Uterus (tissue), 4 donors: ENCODE data around the gene KCNA3. TPM values are rescaled to one million over a fixed set of nuclear protein-coding genes. Genes with fewer than 3 reads are reported as not detected.

ENCODE experiments used
- DNase-seq, 2 donors: peaks; one replicate each; pipeline ENCODE4 v3.0.0-alpha.2; 2019 to 2020
- H3K27ac ChIP-seq, 2 donors: fragments of 200-600 bp; sonication (generic); 1 replicate in 1 of 2; 2 replicates in 1 of 2; pipeline ENCODE4 v1.5.1; 2016 to 2018
- H3K27me3 ChIP-seq, 2 donors: fragments of 200-600 bp; sonication (generic); one replicate each; pipeline ENCODE4 v1.5.1; 2018 to 2019; ENCODE audit warnings: control low read depth in 1 of 2
- H3K36me3 ChIP-seq, 2 donors: fragments of 200-600 bp; sonication (generic); one replicate each; pipeline ENCODE4 v1.5.1; 2019; ENCODE audit warnings: control low read depth in 1 of 2
- H3K4me1 ChIP-seq, 2 donors: fragments of 200-600 bp; sonication (generic); one replicate each; pipeline ENCODE4 v1.5.1; 2018 to 2019; ENCODE audit warnings: control low read depth in 1 of 2
- H3K4me3 ChIP-seq, 2 donors: fragments of 200-600 bp; sonication (generic); 1 replicate in 1 of 2; 2 replicates in 1 of 2; pipeline ENCODE4 v1.5.1; 2018 to 2019; ENCODE audit warnings: mild to moderate bottlenecking in 1 of 2
- H3K9me3 ChIP-seq, 2 donors: fragments of 200-600 bp; sonication (generic); one replicate each; pipeline ENCODE4 v1.5.1; 2019; ENCODE audit warnings: control low read depth in 1 of 2
- CTCF ChIP-seq, 4 experiments: fragments of 200-600 bp in 2 of 4; fragments of 450-650 bp in 2 of 4; sonication (generic) in 2 of 4; IDR thresholded peaks; one replicate each; pipeline ENCODE4 v1.5.1; 2016 to 2019; ENCODE audit warnings: antibody characterized with exemption in 4 of 4, mild to moderate bottlenecking in 2 of 4, moderate library complexity in 1 of 4
- POLR2A ChIP-seq, 2 donors: fragments of 450-650 bp; IDR thresholded peaks; one replicate each; pipeline ENCODE4 v1.6.1; 2016; ENCODE audit warnings: antibody characterized with exemption in 2 of 2, mild to moderate bottlenecking in 1 of 2, moderate library complexity in 1 of 2
- intact Hi-C: fragments of 100-400 bp; cut with DNase I; formaldehyde crosslinking; loops from one replicate; pipeline ENCODE4 v1.15.1; 2023; ENCODE audit warnings: low total_unique reads
- total RNA-seq, 4 donors: library from RNA; depleted of rRNA in 3 of 4; stranded (reverse); fragments of >200 nt in 3 of 4; gene quantifications; one replicate each; pipeline versions ENCODE4 v1.1.0 to v1.2.4, GENCODE V29; 2014 to 2023
- donor health status: DM: yes; HTN: yes; CAD: no.

Gene KCNA3
- total RNA-seq, 4 donors from 2014 or later = 1.3 to 5.6 (median 2.0) TPM

- no peak for DNase-seq
- intact Hi-C loops = loop anchor here (5.0 kb wide), 1 partner anchor 134 kb away; no protein-coding TSS in a partner anchor
- TF ChIP-seq POLR2A (IDR thresholded peaks at IDR 0.05) (no peak), CTCF (IDR thresholded peaks at IDR 0.05) (no peak)
Observed at GRCh38 chr1:110633646-110634030, 41.1 kb downstream of the KCNA3 start.

GRCh38 chr1:110631836-110632620 lies 42.7 kb downstream of the KCNA3 start:
- no peak for TF ChIP-seq POLR2A (IDR thresholded peaks at IDR 0.05)
- intact Hi-C loops = loop anchor here (5.0 kb wide), 1 partner anchor 135 kb away; no protein-coding TSS in a partner anchor

More at GRCh38 chr1:110633646-110634030, 41.1 kb downstream of the KCNA3 start:
- no peaks in the 10 kb centered on the region for H3K36me3 ChIP-seq
- H3K27me3 ChIP-seq = no peaks in the 10 kb centered on the region
- H3K9me3 ChIP-seq = no peaks in the 10 kb centered on the region
- no peak overlapping the region for H3K4me3 ChIP-seq
- no peak overlapping the region for H3K27ac ChIP-seq
- peaks cover 0 to 3% of the 10 kb centered on the region in 2 donors for H3K4me1 ChIP-seq

GRCh38 chr1:110630839-110631663 lies 43.7 kb downstream of the KCNA3 start:
- Histone ChIP-seq H3K27me3 (no peaks in the 10 kb centered on the region), H3K36me3 (no peaks in the 10 kb centered on the region), H3K4me1 (peaks cover 0 to 3% of the 10 kb centered on the region in 2 donors), H3K9me3 (no peaks in the 10 kb centered on the region), H3K4me3 (no peak overlapping the region), H3K27ac (no peak overlapping the region)
- DNase-seq = peak; percentile 58 to 73
- intact Hi-C loops = loop anchor here (5.0 kb wide), 1 partner anchor 136 kb away; no protein-coding TSS in a partner anchor
- no peak for TF ChIP-seq POLR2A (IDR thresholded peaks at IDR 0.05)
- peak; percentile 68 to 88 (median 82) for TF ChIP-seq CTCF (IDR thresholded peaks at IDR 0.05)

More at GRCh38 chr1:110631836-110632620, 42.7 kb downstream of the KCNA3 start:
- no peak overlapping the region for H3K27ac ChIP-seq
- no peak for DNase-seq
- peaks cover 0 to 3% of the 10 kb centered on the region in 2 donors for H3K4me1 ChIP-seq
- H3K4me3 ChIP-seq = no peak overlapping the region
- H3K9me3 ChIP-seq = no peaks in the 10 kb centered on the region
- H3K36me3 ChIP-seq = no peaks in the 10 kb centered on the region
- no peaks in the 10 kb centered on the region for H3K27me3 ChIP-seq

GRCh38 chr1:110628323-110629105 lies 46.2 kb downstream of the KCNA3 start:
- intact Hi-C loops = no loop called here
- TF ChIP-seq POLR2A (IDR thresholded peaks at IDR 0.05) (no peak), CTCF (IDR thresholded peaks at IDR 0.05) (no peak)
- DNase-seq = no peak
- Histone ChIP-seq H3K9me3 (no peaks in the 10 kb centered on the region), H3K4me3 (no peak overlapping the region), H3K4me1 (no peaks in the 10 kb centered on the region), H3K27me3 (no peaks in the 10 kb centered on the region), H3K27ac (no peak overlapping the region), H3K36me3 (no peaks in the 10 kb centered on the region)

GRCh38 chr1:110627764-110628163 lies 47.0 kb downstream of the KCNA3 start:
- Histone ChIP-seq H3K36me3 (no peaks in the 10 kb centered on the region), H3K27me3 (no peaks in the 10 kb centered on the region), H3K4me3 (no peak overlapping the region), H3K9me3 (no peaks in the 10 kb centered on the region), H3K4me1 (no peaks in the 10 kb centered on the region), H3K27ac (no peak overlapping the region)
- DNase-seq = no peak
- TF ChIP-seq POLR2A (IDR thresholded peaks at IDR 0.05) = no peak
- intact Hi-C loops = no loop called here
